GM18907 (cell line): ENCODE results near the gene KIR2DL4.
"Not testable (repeated sequence)": the region's sequence is repeated elsewhere in the genome, so short reads cannot be mapped to it uniquely, and the experiment has no call there.

ENCODE experiments used
- ATAC-seq: cut with Tn5 transposase; IDR thresholded peaks from one replicate; pipeline ENCODE4 v1.9.1; 2021; ENCODE audit warnings: mild to moderate bottlenecking, moderate library complexity; ENCODE audit not compliant: unreplicated experiment

KIR2DL4 gene

GRCh38 chr19:54803410-54803809, at the start of gene KIR2DL4:
Gene KIR2DL4, plus strand, starts transcription at chr19:54803610. Its CDS starts 42 bp downstream, at chr19:54803652.
- no peak for ATAC-seq

GRCh38 chr19:54756204-54757110, 47.0 kb upstream of the KIR2DL4 start:
- ATAC-seq, result not testable (repeated sequence)

GRCh38 chr19:54758577-54758976, 44.8 kb upstream of the KIR2DL4 start:
- not testable (repeated sequence) for ATAC-seq

GRCh38 chr19:54764219-54764618, 39.2 kb upstream of the KIR2DL4 start:
- not testable (repeated sequence) for ATAC-seq

- ATAC-seq, result not testable (repeated sequence)
These were observed 36.9 kb upstream of the KIR2DL4 start for GRCh38 chr19:54766464-54766863.

DNA sequence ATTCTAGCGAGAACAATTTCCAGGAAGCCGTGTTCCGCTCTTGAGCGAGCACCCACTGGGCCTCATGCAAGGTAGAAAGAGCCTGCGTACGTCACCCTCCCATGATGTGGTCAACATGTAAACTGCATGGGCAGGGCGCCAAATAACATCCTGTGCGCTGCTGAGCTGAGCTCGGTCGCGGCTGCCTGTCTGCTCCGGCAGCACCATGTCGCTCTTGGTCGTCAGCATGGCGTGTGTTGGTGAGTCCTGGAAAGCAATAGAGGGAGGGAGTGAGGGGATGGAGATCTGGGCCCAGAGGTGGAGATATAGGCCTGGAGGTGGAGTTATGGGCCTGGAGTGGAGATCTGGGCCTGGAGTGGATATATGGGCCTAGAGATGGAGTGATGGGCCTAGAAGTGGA, 33.8 kb upstream of the KIR2DL4 start, which contains the start of gene KIR2DL1:
Gene KIR2DL1 (plus strand): TSS at position 148 of the 400 bp plus-strand sequence. CDS start 58 bp downstream, at position 206.
- not testable (repeated sequence) for ATAC-seq

DNA sequence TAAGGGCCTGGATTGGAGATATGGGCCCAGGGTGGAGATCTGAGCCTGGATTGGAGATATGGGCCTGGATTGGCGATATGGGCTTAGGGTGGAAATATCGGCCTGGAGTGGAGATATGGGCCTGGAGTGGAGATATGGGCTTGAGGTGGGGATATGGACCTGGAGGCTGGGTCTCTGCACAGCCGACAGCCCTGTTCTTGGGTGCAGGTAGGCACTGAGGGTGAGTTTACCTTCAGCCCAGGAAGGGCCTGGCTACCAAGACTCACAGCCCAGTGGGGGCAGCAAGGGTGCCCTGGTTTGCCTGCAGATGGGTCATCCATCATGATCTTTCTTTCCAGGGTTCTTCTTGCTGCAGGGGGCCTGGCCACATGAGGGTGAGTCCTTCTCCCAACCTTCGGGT, 32.9 kb upstream of the KIR2DL4 start:
- ATAC-seq, result not testable (repeated sequence)

GRCh38 chr19:54771018-54771960, 32.1 kb upstream of the KIR2DL4 start:
- not testable (repeated sequence) for ATAC-seq

GRCh38 chr19:54772666-54773065, 30.7 kb upstream of the KIR2DL4 start:
- not testable (repeated sequence) for ATAC-seq

- ATAC-seq, result not testable (repeated sequence)
These were observed 28.2 kb upstream of the KIR2DL4 start for GRCh38 chr19:54775095-54775815.

GRCh38 chr19:54775830-54776229, 27.6 kb upstream of the KIR2DL4 start:
- not testable (repeated sequence) for ATAC-seq

- ATAC-seq, result not testable (repeated sequence)
These were observed 25.6 kb upstream of the KIR2DL4 start for GRCh38 chr19:54777851-54778250.

DNA sequence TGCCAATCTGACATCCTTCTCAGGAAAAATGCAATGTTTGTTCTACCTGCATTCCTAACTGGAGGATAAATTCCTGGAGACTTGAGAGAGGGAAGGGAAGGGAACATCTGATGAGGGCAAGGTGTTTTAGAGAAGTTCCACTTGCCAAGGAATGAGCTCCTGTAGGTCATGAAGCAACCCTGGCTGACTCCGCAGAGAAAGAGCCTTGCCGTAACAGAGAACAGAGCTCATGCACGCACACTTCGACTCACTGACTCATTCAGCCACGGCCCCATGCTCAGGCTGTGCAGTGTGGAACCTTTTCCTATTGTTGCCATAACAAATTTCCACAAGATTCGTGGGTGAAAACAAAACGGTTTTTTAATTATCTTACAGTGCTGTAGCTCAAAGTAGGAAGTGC, 24.5 kb upstream of the KIR2DL4 start:
- ATAC-seq, result not testable (repeated sequence)

DNA sequence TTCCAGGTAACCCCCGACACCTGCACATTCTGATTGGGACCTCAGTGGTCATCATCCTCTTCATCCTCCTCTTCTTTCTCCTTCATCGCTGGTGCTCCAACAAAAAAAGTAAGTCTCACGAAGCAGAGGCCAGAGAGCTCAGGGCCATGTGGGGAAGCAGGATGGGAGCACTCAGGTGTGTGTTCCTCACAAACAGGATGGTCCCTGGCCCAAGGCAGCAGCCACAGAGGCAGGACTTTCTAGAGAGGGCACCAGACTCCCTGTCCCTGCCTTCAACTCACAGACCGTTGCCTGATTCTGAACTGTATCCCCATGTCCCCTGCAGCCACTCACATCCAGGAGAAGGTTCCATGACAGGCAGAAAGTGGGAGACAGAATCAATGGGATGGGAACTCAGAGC, 20.5 kb upstream of the KIR2DL4 start:
- ATAC-seq, result not testable (repeated sequence)

DNA sequence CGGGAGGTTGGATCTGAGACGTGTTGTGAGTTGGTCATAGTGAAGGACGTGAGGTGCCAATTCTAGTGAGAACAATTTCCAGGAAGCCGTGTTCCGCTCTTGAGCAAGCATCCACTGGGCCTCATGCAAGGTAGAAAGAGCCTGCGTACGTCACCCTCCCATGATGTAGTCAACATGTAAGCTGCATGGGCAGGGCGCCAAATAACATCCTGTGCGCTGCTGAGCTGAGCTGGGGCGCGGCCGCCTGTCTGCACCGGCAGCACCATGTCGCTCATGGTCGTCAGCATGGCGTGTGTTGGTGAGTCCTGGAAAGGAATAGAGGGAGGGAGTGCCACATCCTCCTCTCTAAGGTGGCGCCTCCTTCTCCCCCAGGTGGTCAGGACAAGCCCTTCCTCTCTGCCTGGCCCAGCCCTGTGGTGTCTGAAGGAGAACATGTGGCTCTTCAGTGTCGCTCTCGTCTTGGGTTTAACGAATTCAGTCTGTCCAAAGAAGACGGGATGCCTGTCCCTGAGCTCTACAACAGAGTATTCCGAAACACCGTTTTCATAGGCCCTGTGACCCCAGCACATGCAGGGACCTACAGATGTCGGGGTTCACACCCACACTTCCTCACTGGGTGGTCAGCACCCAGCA, 17.2 kb upstream of the KIR2DL4 start:
- ATAC-seq, result not testable (repeated sequence)

- ATAC-seq, result not testable (repeated sequence)
These were observed 15.3 kb upstream of the KIR2DL4 start for GRCh38 chr19:54788154-54788553.

- no peak for ATAC-seq
These were observed 12.7 kb upstream of the KIR2DL4 start for GRCh38 chr19:54790711-54791110.

DNA sequence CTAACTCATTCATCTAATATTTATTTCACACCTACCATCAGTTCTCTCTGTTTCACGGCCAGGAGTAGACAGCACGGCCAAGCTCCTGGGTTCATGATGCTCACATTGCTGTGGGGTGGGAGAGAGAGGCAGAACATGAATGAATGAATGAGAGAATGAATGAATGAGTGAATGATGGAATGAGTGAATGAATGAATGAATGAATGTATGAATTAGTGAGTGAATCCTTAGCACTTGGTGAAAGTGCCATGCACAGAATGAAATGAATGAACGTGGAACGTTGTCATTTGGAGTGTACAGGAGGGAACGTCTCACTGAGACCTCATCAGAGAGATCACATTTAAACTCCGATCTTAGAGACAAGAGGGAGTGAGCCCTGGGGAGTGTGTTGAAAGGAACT, 11.9 kb upstream of the KIR2DL4 start:
- ATAC-seq, result no peak

DNA sequence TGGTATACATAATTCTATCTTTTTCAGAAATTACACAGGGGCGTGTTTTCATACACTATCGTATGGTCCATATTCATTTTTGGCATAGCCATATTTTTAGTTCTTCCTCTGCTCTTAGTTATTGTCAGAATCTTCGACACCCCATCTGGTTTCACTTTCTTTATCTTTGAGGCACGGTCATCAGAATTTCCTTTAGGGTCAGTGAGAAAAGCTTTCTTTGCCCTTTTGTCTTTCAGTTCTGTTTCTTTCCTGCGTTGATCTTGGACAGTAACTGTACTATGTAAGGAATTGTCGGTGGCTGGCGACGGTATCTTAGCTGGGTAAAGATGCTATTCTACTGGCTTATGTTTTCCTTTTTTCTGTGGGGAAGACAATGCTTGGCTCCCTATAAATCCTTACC, 10.6 kb upstream of the KIR2DL4 start:
- no peak for ATAC-seq

GRCh38 chr19:54795758-54796157, 7.7 kb upstream of the KIR2DL4 start:
- no peak for ATAC-seq
